GM18505 (cell line): Measurements from ENCODE around the gene GABBR2.

ENCODE experiments used
- ATAC-seq: cut with Tn5 transposase; IDR thresholded peaks from one replicate; pipeline ENCODE4 v1.9.1; 2021; ENCODE audit not compliant: unreplicated experiment
- POLR2A ChIP-seq: IDR thresholded peaks from 4 replicates; pipeline ENCODE4 v1.6.1; 2011; ENCODE audit warnings: borderline replicate concordance; ENCODE audit not compliant: insufficient read depth, insufficient read length; ENCODE audit errors: extremely low read depth

The GABBR2 gene

DNA sequence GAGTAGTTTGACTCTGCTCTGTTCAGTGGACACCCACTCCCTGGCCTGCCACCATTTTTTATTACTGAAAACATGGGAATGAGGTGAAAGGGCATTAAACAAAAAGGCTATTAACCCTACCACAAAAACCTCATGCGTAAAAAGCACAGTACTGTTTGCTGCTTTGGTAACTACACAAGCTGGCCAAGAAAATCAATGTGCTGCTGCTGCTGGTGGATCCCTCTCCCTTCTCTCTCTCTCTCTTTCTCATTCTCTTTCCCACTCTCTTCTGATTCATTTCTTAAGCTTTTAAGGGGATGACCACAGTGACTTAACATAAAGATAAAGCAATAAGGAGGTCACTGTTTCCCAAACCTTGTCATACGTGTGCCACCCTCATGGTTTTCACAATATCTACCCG lies 270.1 kb downstream of the GABBR2 start:
- no peak for ATAC-seq
- TF ChIP-seq POLR2A, result no peak

GRCh38 chr9:98437458-98438034 lies 271.2 kb downstream of the GABBR2 start:
- ATAC-seq, result no peak

GRCh38 chr9:98432960-98433359 lies 275.8 kb downstream of the GABBR2 start:
- TF ChIP-seq POLR2A, result no peak
- ATAC-seq, result no peak

More at GRCh38 chr9:98437458-98438034, 271.2 kb downstream of the GABBR2 start:
- no peak for TF ChIP-seq POLR2A

DNA sequence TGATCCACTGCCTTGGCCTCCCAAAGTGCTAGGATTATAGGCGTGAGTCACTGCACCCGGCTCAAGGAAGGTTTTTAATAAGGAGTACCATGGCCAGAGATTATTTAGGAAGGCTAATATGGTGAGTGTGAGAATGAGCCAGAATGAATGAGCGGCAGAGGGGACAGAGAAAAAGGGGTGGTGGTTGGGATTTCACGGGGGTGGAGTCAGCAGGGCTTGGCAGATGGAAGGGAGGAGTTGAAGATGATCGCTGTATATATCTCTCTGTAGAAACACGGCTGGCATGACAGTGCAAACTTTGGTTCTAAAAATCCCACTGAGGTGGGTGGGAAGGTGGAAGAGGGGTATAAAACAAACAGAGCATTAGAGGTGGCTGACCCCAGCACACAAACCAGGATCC lies 276.6 kb downstream of the GABBR2 start:
- no peak for TF ChIP-seq POLR2A

GRCh38 chr9:98430535-98431292 lies 278.0 kb downstream of the GABBR2 start:
- TF ChIP-seq POLR2A, result no peak
- ATAC-seq, result no peak

More for the DNA sequence above, 276.6 kb downstream of the GABBR2 start:
- no peak for ATAC-seq

DNA sequence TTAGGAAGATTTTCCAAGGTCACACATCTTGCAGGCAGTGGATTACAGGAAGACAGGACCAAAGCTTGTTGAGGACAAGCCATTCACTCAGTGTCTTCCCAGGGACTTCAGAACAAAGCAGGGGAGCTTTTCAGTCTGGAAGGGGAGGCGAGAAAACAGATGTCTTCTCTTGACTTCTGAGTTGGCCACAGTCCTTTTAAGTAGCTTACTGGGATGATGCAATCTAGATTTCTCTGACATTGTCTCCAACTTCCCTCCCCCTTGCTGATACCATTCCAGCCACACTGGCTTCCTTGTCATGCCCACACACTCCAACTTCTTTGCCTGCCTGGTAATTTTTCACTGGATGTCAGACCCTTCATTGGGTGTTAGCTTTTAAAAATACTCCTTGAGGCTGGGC lies 279.1 kb downstream of the GABBR2 start:
- no peak for ATAC-seq
- TF ChIP-seq POLR2A, result no peak

- ATAC-seq, result no peak
- no peak for TF ChIP-seq POLR2A
Measured at GRCh38 chr9:98428454-98428853, 280.3 kb downstream of the GABBR2 start.

DNA sequence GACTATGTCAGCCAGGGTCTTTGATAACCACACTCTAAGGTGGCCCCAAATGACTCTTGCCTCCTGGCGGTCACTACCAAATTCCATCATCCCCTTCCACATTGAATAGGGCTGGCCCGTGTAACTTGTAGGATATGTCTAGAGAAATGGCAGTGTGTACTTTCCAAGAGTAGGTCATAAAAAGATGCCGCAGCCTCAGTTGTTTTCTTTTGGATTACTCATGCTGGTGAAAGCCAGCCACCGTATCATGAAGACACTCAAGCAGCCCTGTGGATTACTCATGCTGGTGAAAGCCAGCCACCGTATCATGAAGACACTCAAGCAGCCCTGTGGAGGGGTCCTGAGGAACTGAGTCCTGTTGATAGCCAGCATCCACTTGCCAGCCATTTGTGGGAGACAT lies 281.2 kb downstream of the GABBR2 start:
- no peak for TF ChIP-seq POLR2A
- ATAC-seq, result no peak

DNA sequence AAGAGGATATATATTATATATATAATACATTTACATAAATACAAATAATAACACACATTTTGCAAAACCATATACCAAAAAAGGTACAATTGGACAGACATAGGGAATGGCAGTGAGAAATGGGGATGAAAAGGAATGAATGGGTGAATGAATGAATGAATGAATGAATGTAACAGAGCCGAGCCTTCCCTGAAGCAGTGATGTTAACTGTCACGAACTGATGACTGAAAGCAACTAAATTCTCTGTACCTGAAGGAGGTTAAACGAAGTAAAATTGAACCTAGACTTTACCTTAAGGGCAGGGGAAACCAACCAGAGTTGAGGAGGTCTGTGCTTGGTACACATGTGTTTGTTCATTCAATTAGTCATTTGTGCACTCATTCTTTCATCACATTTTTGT lies 283.7 kb downstream of the GABBR2 start:
- TF ChIP-seq POLR2A, result no peak
- ATAC-seq, result no peak

GRCh38 chr9:98419260-98419603 lies 289.5 kb downstream of the GABBR2 start:
- TF ChIP-seq POLR2A, result no peak
- no peak for ATAC-seq

DNA sequence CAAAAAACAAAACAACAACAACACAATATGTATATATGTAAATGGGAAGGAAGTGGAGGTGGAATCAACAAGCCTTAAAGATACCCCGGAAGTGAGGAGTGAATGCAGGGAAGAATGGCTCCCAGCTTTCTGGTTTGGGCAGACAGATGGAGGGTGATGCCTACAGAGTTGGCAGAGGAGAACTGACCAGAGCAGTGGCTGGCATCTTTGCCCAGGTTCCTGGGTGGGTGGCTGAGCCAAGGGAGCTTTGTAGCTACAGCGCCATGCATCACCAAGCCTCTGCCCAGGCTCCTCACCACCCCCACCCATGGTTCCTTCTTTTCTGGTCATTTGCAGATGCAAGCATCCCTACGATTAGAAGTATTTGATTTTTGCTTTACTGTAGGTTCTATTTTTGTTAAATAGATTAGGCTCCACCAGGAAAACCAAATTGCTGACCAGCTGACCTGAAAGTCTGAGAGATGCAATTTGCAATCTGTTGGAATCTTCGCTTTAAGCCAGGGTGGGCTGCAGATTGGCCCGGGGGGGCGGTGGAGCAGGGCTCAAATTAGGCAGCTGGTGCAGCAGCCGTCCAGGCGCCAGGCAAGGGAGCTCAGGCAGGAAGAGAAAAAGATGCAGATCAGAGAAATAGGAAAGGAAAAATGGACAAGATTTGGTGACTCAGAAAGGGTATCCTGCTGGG lies 290.0 kb downstream of the GABBR2 start:
- no peak for ATAC-seq

DNA sequence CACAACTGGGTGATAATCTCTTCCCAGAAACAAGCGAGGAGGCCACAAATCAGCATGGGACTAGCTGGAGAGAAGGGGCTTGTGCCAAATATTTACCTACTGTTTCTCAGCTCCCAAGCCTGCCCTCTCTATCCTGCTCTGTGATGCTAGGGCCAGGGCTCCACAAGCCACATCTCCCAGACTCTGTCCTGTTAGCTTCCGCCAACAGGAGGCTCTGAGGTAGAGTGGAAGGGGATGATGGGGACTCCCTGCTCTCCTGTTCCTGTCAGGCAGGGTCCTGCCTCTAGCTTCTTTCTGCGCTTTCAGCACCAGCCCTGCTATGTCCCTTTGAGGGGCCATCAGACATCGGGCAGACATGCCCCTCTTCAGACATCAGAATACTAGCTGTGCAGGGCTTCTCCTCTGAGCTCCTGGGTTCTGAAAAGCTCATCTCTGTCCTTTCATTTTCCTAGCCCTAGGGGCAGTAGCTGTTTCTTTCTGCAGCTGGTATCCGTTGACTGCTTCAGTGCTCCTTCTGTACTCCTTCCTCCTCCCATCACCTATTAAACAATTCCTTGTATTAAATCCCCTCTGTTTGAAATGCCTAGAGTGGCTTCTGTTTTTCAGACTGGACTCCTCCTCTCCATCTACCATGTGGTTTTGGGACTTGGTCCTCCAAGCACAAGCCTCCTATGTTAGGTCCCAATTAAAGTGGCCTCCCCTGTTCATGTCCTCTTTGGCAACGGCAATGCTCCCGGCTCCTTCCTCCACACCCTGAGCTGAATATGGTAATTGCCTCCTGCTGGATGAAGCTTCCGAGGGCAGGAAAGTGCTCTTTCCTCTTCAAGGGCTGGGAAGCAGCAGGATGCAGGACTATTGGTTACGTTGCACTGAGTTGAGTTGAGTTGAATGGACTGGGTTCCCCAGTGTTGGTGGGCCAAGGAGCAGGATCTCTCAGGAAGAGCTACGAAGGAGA lies 292.2 kb downstream of the GABBR2 start:
- TF ChIP-seq POLR2A, result no peak
- ATAC-seq, result no peak

More for the DNA sequence above, 290.0 kb downstream of the GABBR2 start:
- no peak for TF ChIP-seq POLR2A

- no peak for ATAC-seq
- TF ChIP-seq POLR2A, result no peak
Measured at GRCh38 chr9:98415782-98416181, 293.0 kb downstream of the GABBR2 start.
